Gastroesophageal sphincter (tissue), 4 donors: ENCODE data around the gene CDC42BPB. TPM values are rescaled to one million over a fixed set of nuclear protein-coding genes. Genes with fewer than 3 reads are reported as not detected.

Source experiments
- ATAC-seq: fragments of 150-250 bp; one replicate; pipeline ENCODE4 v1.9.1; 2016; ENCODE audit warnings: mild to moderate bottlenecking, moderate library complexity
- H3K27ac ChIP-seq, 4 donors: fragments of 200-600 bp; sonication (generic) in 3 of 4; 1 replicate in 3 of 4; 2 replicates in 1 of 4; pipeline ENCODE4 v1.5.1; 2016 to 2019
- H3K27me3 ChIP-seq: fragments of 200-600 bp; sonication (generic); one replicate; pipeline ENCODE4 v1.5.1; 2019
- H3K36me3 ChIP-seq, 2 donors: fragments of 200-600 bp; sonication (generic); one replicate each; pipeline ENCODE4 v1.5.1; 2019; ENCODE audit warnings: control low read depth in 1 of 2
- H3K4me1 ChIP-seq, 3 donors: fragments of 200-600 bp; sonication (generic); 1 replicate in 2 of 3; 2 replicates in 1 of 3; pipeline ENCODE4 v1.5.1; 2016 to 2019; ENCODE audit warnings: control low read depth in 2 of 3
- H3K4me3 ChIP-seq, 2 donors: fragments of 200-600 bp; sonication (generic); one replicate each; pipeline ENCODE4 v1.5.1; 2019; ENCODE audit warnings: mild to moderate bottlenecking in 1 of 2, moderate library complexity in 1 of 2
- H3K9me3 ChIP-seq, 3 donors: fragments of 200-600 bp; sonication (generic); one replicate each; pipeline ENCODE4 v1.5.1; 2017 to 2019; ENCODE audit warnings: control low read depth in 2 of 3
- EP300 ChIP-seq: sonication (generic); formaldehyde crosslinking; IDR thresholded peaks from one replicate; pipeline ENCODE4 v1.6.1; 2017; ENCODE audit warnings: antibody characterized with exemption, mild to moderate bottlenecking
- POLR2A ChIP-seq, 2 donors: fragments of 450-650 bp; IDR thresholded peaks; one replicate each; pipeline ENCODE4 v1.6.1; 2017; ENCODE audit warnings: antibody characterized with exemption in 2 of 2, mild to moderate bottlenecking in 2 of 2, moderate library complexity in 1 of 2
- POLR2AphosphoS5 ChIP-seq: sonication (generic); formaldehyde crosslinking; IDR thresholded peaks from one replicate; pipeline ENCODE4 v1.6.1; 2017; ENCODE audit warnings: antibody characterized with exemption
- WGBS, 2 donors: methylation state at CpG; one replicate each; pipeline ENCODE4 v1.1.5; 2018; ENCODE audit warnings: low coverage in 1 of 2; 5-methylcytosine and 5-hydroxymethylcytosine counted together
- total RNA-seq, 4 donors: library from RNA; depleted of rRNA; stranded (reverse); fragments of >200 nt; gene quantifications; one replicate each; pipeline ENCODE4 v1.1.0, GENCODE V29; 2016
- TF ChIP-seq, protein P1 (sequence below), 4 experiments: fragments of 200-600 bp in 2 of 4; fragments of 450-650 bp in 2 of 4; sonication (generic) in 1 of 4; IDR thresholded peaks; one replicate each; pipeline ENCODE4 v1.5.1; 2017 to 2019; ENCODE audit warnings: antibody characterized with exemption in 4 of 4, mild to moderate bottlenecking in 2 of 4, moderate library complexity in 2 of 4

Gene CDC42BPB
- total RNA-seq, 4 donors from 2014 or later = 86.7 to 151 (median 97.3) TPM

DNA sequence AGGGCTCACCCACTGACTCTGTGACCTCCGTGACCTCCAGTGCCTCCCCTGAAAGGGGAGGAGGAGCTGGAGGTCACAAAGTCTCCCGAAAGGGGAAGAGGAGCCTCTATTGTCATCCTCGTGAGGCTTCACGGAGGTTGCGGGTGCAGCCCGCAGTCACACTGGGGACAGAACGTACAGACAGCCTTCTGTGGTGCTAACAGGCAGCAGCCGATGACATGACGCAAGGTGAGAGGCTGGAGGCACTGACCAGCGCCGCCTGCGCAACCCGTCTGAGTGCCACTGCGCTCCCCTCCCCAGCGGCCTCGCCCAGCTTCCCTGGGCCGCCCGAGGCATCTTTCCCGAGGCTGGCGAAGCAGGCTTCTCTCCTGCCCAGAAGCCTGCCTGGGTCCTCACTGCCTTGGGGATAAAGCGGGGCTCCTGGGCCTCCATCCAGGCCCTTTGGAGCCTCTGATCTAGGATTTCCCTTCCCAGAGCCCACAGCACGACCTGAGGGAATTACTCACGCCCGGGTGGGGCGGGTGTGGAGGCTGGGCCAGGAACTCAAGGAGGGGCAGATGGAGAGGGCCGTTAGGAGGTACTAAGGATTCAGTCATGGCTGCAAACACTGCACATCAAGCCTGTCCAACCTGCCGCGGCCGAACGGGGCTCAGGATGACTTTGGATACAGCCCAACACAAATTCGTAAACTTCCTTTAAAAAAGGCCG lies 14.3 kb upstream of the CDC42BPB start:
- H3K36me3 ChIP-seq = no peaks in the 10 kb centered on the region
- ATAC-seq = no peak
- TF ChIP-seq POLR2A (IDR thresholded peaks at IDR 0.05) (no peak), EP300 (no peak), POLR2AphosphoS5 (no peak)
- TF ChIP-seq, protein P1, sequence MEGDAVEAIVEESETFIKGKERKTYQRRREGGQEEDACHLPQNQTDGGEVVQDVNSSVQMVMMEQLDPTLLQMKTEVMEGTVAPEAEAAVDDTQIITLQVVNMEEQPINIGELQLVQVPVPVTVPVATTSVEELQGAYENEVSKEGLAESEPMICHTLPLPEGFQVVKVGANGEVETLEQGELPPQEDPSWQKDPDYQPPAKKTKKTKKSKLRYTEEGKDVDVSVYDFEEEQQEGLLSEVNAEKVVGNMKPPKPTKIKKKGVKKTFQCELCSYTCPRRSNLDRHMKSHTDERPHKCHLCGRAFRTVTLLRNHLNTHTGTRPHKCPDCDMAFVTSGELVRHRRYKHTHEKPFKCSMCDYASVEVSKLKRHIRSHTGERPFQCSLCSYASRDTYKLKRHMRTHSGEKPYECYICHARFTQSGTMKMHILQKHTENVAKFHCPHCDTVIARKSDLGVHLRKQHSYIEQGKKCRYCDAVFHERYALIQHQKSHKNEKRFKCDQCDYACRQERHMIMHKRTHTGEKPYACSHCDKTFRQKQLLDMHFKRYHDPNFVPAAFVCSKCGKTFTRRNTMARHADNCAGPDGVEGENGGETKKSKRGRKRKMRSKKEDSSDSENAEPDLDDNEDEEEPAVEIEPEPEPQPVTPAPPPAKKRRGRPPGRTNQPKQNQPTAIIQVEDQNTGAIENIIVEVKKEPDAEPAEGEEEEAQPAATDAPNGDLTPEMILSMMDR (IDR thresholded peaks at IDR 0.05) = no peak
- 90 to 93% methylated on average over 2 to 3 of the region's 32 CpGs for WGBS, 2 donors
- no peaks in the 10 kb centered on the region for H3K27me3 ChIP-seq
- peaks cover 0 to 35% (median 12%) of the 10 kb centered on the region in 3 donors for H3K4me1 ChIP-seq
- H3K9me3 ChIP-seq = no peaks in the 10 kb centered on the region
- no peak overlapping the region for H3K4me3 ChIP-seq
- H3K27ac ChIP-seq = peak overlapping the region in 2 of 4 donors; percentile 41 to 47

DNA sequence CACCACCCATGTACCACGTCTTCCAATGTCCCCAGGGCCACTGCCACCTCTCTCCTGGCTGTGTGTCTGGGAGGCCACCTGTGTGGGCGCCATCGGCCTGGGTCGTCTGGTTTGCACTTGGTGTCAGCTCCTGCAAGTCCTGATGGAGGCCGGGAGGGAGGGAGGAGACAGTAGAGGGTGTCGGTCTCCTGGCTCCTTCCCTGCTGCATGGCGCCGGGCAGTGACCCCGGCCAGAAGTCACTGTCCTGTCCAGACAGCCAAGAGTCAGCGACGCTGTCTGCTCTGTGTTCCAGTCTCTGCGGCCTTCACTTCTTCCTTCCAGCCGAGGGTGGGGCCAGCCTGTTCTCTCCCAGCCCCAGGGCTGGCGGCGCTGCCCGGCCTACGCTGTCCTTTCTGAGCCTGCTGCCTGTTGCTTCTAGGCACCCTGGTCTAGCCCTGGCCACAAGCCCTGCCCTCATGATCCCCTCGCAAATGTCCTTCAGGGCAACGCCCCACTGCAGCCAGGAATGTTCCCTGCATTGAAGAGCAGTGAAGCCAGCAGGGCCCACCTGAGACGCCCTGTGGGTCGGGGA lies 13.7 kb upstream of the CDC42BPB start:
- no peak for ATAC-seq
- TF ChIP-seq EP300 (no peak), POLR2A (IDR thresholded peaks at IDR 0.05) (no peak), POLR2AphosphoS5 (no peak)
- TF ChIP-seq, protein P1 (IDR thresholded peaks at IDR 0.05) = no peak
- 80% methylated on average over 5 of the region's 21 CpGs; no CpG with 5 or more reads in 1 of the 2 donors for WGBS, 2 donors
- Histone ChIP-seq H3K4me3 (no peak overlapping the region), H3K9me3 (no peaks in the 10 kb centered on the region), H3K4me1 (peaks cover 0 to 34% (median 12%) of the 10 kb centered on the region in 3 donors), H3K27ac (peak overlapping the region in 2 of 4 donors; percentile 41 to 47), H3K36me3 (no peaks in the 10 kb centered on the region), H3K27me3 (no peaks in the 10 kb centered on the region)

DNA sequence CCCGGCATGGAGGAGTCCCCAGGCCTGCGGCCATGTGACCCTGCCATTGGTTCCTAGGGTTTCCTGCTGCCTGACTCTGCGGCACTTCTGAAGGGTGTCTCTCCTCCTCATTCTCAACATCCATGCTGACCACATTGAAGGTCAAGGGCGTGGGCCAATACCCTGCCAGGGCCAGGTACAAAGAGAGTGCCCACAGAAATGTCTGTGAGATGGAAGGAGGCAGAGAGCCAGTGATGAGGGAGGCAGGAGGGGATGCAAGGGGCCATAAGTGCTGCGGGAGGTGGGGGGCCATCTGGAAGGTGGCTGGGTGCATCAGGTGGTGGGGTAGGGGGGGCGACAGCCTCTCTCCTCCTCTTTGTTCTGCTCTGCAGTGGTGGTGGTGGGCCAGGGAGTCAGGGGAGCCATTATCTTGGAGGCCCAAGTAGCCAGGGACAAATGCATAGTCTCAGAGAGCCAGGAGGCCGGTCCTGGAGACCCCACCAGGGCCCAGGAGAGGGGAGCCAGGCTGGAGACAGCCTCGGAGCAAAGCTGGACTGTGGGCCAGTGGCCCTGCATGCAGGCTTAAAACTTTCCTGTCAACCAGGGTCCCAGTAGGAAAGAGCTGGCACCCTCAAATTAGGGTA lies 13.0 kb upstream of the CDC42BPB start:
- H3K9me3 ChIP-seq = no peaks in the 10 kb centered on the region
- no peak overlapping the region for H3K4me3 ChIP-seq
- no peaks in the 10 kb centered on the region for H3K27me3 ChIP-seq
- H3K27ac ChIP-seq = no peak overlapping the region
- TF ChIP-seq POLR2A (IDR thresholded peaks at IDR 0.05) (no peak), POLR2AphosphoS5 (no peak), EP300 (no peak)
- TF ChIP-seq, protein P1 (IDR thresholded peaks at IDR 0.05) = no peak
- H3K36me3 ChIP-seq = no peaks in the 10 kb centered on the region
- peaks cover 0 to 27% (median 12%) of the 10 kb centered on the region in 3 donors for H3K4me1 ChIP-seq
- ATAC-seq = no peak
- 93% methylated on average over 3 of the region's 8 CpGs; no CpG with 5 or more reads in 1 of the 2 donors for WGBS, 2 donors

- Histone ChIP-seq H3K4me3 (no peak overlapping the region), H3K27ac (peak overlapping the region in 3 of 4 donors; percentile 37 to 60 (median 55)), H3K9me3 (no peaks in the 10 kb centered on the region), H3K4me1 (peaks cover 0 to 8% (median 8%) of the 10 kb centered on the region in 3 donors), H3K36me3 (no peaks in the 10 kb centered on the region), H3K27me3 (no peaks in the 10 kb centered on the region)
- ATAC-seq = no peak
- no peak for TF ChIP-seq POLR2A (IDR thresholded peaks at IDR 0.05)
- TF ChIP-seq EP300 = no peak
- TF ChIP-seq, protein P1 (IDR thresholded peaks at IDR 0.05) = no peak
- no peak for TF ChIP-seq POLR2AphosphoS5
- 65 to 80% methylated on average over 2 of the region's 22 CpGs for WGBS, 2 donors
Observed at GRCh38 chr14:103068351-103069073, 11.2 kb upstream of the CDC42BPB start.
